ENCODE results near the gene TMEM240.
A peak's percentile ranks its signal among the peaks of the same experiment; 100 is the strongest.
"Not testable (repeated sequence)": the region's sequence is repeated elsewhere in the genome, so short reads cannot be mapped to it uniquely, and the experiment has no call there.

TMEM240 gene

GRCh38 chr1:1527092-1527816 lies 13.2 kb downstream of the TMEM240 start:
- Mint-ChIP-seq H3K9me3 (peaks cover 6% of the 10 kb centered on the region), H3K27ac (no peak overlapping the region), H3K4me3 (no peak overlapping the region), H3K36me3 (ENCODE audit: low read depth) (peaks cover 21% of the 10 kb centered on the region), H3K27me3 (ENCODE audit: low read depth) (no peaks in the 10 kb centered on the region), H3K4me1 (ENCODE audit: low read depth) (no peaks in the 10 kb centered on the region)

GRCh38 chr1:1526476-1526875 lies 13.9 kb downstream of the TMEM240 start:
- H3K4me1 Mint-ChIP-seq (ENCODE audit: low read depth); H3K9me3 Mint-ChIP-seq; H3K4me3 Mint-ChIP-seq; H3K27me3 Mint-ChIP-seq (ENCODE audit: low read depth); H3K27ac Mint-ChIP-seq: not testable (repeated sequence)
- peaks cover 16% of the 10 kb centered on the region for H3K36me3 Mint-ChIP-seq (ENCODE audit: low read depth)

GRCh38 chr1:1524750-1525383 lies 15.6 kb downstream of the TMEM240 start:
- H3K4me3 Mint-ChIP-seq; H3K27me3 Mint-ChIP-seq (ENCODE audit: low read depth); H3K4me1 Mint-ChIP-seq (ENCODE audit: low read depth); H3K36me3 Mint-ChIP-seq (ENCODE audit: low read depth); H3K27ac Mint-ChIP-seq; H3K9me3 Mint-ChIP-seq: not testable (repeated sequence)

- not testable (repeated sequence) for H3K9me3 Mint-ChIP-seq; H3K4me3 Mint-ChIP-seq; H3K4me1 Mint-ChIP-seq (ENCODE audit: low read depth); H3K27ac Mint-ChIP-seq; H3K27me3 Mint-ChIP-seq (ENCODE audit: low read depth); H3K36me3 Mint-ChIP-seq (ENCODE audit: low read depth)
These were observed 16.8 kb downstream of the TMEM240 start for GRCh38 chr1:1523651-1524050.

GRCh38 chr1:1523226-1523625 lies 17.2 kb downstream of the TMEM240 start:
- H3K4me1 Mint-ChIP-seq (ENCODE audit: low read depth); H3K27me3 Mint-ChIP-seq (ENCODE audit: low read depth); H3K36me3 Mint-ChIP-seq (ENCODE audit: low read depth); H3K9me3 Mint-ChIP-seq; H3K27ac Mint-ChIP-seq; H3K4me3 Mint-ChIP-seq: not testable (repeated sequence)

- not testable (repeated sequence) for H3K4me1 Mint-ChIP-seq (ENCODE audit: low read depth); H3K9me3 Mint-ChIP-seq; H3K4me3 Mint-ChIP-seq; H3K27ac Mint-ChIP-seq; H3K27me3 Mint-ChIP-seq (ENCODE audit: low read depth)
- peaks cover 11% of the 10 kb centered on the region for H3K36me3 Mint-ChIP-seq (ENCODE audit: low read depth)
These were observed 17.9 kb downstream of the TMEM240 start for GRCh38 chr1:1522536-1522935.

- Mint-ChIP-seq H3K4me1 (ENCODE audit: low read depth) (no peaks in the 10 kb centered on the region), H3K9me3 (no peaks in the 10 kb centered on the region), H3K36me3 (ENCODE audit: low read depth) (peaks cover 11% of the 10 kb centered on the region), H3K27me3 (ENCODE audit: low read depth) (no peaks in the 10 kb centered on the region), H3K4me3 (no peak overlapping the region), H3K27ac (no peak overlapping the region)
These were observed 19.1 kb downstream of the TMEM240 start for GRCh38 chr1:1521331-1521730.

- H3K4me3 Mint-ChIP-seq = not testable (repeated sequence)
These were observed 20.5 kb downstream of the TMEM240 start for GRCh38 chr1:1519805-1520505.

GRCh38 chr1:1518621-1519007 lies 21.8 kb downstream of the TMEM240 start:
- not testable (repeated sequence) for H3K4me3 Mint-ChIP-seq; H3K4me1 Mint-ChIP-seq (ENCODE audit: low read depth); H3K9me3 Mint-ChIP-seq; H3K36me3 Mint-ChIP-seq (ENCODE audit: low read depth); H3K27me3 Mint-ChIP-seq (ENCODE audit: low read depth); H3K27ac Mint-ChIP-seq

More at GRCh38 chr1:1519805-1520505, 20.5 kb downstream of the TMEM240 start:
- H3K4me1 Mint-ChIP-seq (ENCODE audit: low read depth); H3K9me3 Mint-ChIP-seq; H3K27ac Mint-ChIP-seq; H3K27me3 Mint-ChIP-seq (ENCODE audit: low read depth); H3K36me3 Mint-ChIP-seq (ENCODE audit: low read depth): not testable (repeated sequence)

GRCh38 chr1:1517973-1518620 lies 22.3 kb downstream of the TMEM240 start:
- Mint-ChIP-seq H3K27me3 (ENCODE audit: low read depth) (no peaks in the 10 kb centered on the region), H3K4me3 (no peak overlapping the region), H3K4me1 (ENCODE audit: low read depth) (peaks cover 2% of the 10 kb centered on the region), H3K9me3 (no peaks in the 10 kb centered on the region), H3K27ac (no peak overlapping the region), H3K36me3 (ENCODE audit: low read depth) (peaks cover 8% of the 10 kb centered on the region)

GRCh38 chr1:1516923-1517322 lies 23.5 kb downstream of the TMEM240 start:
- H3K9me3 Mint-ChIP-seq; H3K4me3 Mint-ChIP-seq; H3K36me3 Mint-ChIP-seq (ENCODE audit: low read depth); H3K4me1 Mint-ChIP-seq (ENCODE audit: low read depth); H3K27me3 Mint-ChIP-seq (ENCODE audit: low read depth); H3K27ac Mint-ChIP-seq: not testable (repeated sequence)

GRCh38 chr1:1514376-1514775 lies 26.0 kb downstream of the TMEM240 start:
- not testable (repeated sequence) for H3K4me3 Mint-ChIP-seq; H3K4me1 Mint-ChIP-seq (ENCODE audit: low read depth); H3K27ac Mint-ChIP-seq; H3K27me3 Mint-ChIP-seq (ENCODE audit: low read depth); H3K36me3 Mint-ChIP-seq (ENCODE audit: low read depth); H3K9me3 Mint-ChIP-seq

GRCh38 chr1:1513675-1514074 lies 26.7 kb downstream of the TMEM240 start:
- not testable (repeated sequence) for H3K4me1 Mint-ChIP-seq (ENCODE audit: low read depth); H3K27me3 Mint-ChIP-seq (ENCODE audit: low read depth); H3K9me3 Mint-ChIP-seq; H3K36me3 Mint-ChIP-seq (ENCODE audit: low read depth)
- Mint-ChIP-seq H3K4me3 (peak overlapping the region; percentile 64), H3K27ac (peak overlapping the region; percentile 41)

- not testable (repeated sequence) for H3K27ac Mint-ChIP-seq; H3K9me3 Mint-ChIP-seq; H3K4me1 Mint-ChIP-seq (ENCODE audit: low read depth); H3K36me3 Mint-ChIP-seq (ENCODE audit: low read depth); H3K27me3 Mint-ChIP-seq (ENCODE audit: low read depth)
- H3K4me3 Mint-ChIP-seq = peak overlapping the region; percentile 64
These were observed 28.0 kb downstream of the TMEM240 start for GRCh38 chr1:1512425-1512824.

All from T-helper 1 cell treated with Interleukin-12 subunit alpha and Interleukin-12 subunit beta and Interleukin-4 antibody, amounts not matched to agents 30 μg/mL and 1 μg/mL, for 36 hours (primary cell).